ENCODE data around the gene CALHM6. TPM values are rescaled to one million over a fixed set of nuclear protein-coding genes. Genes with fewer than 3 reads are reported as not detected.

CALHM6 gene
- total and polyA plus RNA-seq, 2 experiments from 2014 or later = 1.7 TPM; not detected in 1

GRCh38 chr6:116459927-116460326 lies 1.2 kb upstream of the CALHM6 start:
- peaks cover 17% of the 10 kb centered on the region; the same call in 1 of the 2 replicates for H3K27me3 ChIP-seq (replicated peaks; ENCODE audit: insufficient read depth)
- in situ Hi-C loops (cut with MboI) = no loop called here

GRCh38 chr6:116461932-116462885 lies 1.0 kb downstream of the CALHM6 start:
- H3K4me2 ChIP-seq (ENCODE audit: unreplicated experiment) = peak overlapping the region; percentile 70
- 0 out of 2 replicates have a peak, but pooled peaks cover 6% of the 10 kb centered on the region for H3F3A ChIP-seq (ENCODE audit: insufficient read depth)
- no peaks in the 10 kb centered on the region for H4K20me1 ChIP-seq (ENCODE audit: insufficient read depth)
- H2AFZ ChIP-seq = peak overlapping the region; percentile 77
- H3K27me3 ChIP-seq (replicated peaks; ENCODE audit: insufficient read depth) = peaks cover 17% of the 10 kb centered on the region; the same call in 1 of the 2 replicates
- no peaks in the 10 kb centered on the region for H3K79me2 ChIP-seq (ENCODE audit: insufficient read depth)
- H3K4me3 ChIP-seq = peak overlapping the region; percentile 68
- TF ChIP-seq EZH2phosphoT487 (IDR thresholded peaks at IDR 0.05; ENCODE audit: insufficient read depth, low read depth) (no peak), EZH2 (IDR thresholded peaks at IDR 0.05; ENCODE audit: insufficient read depth, poor library complexity, severe bottlenecking) (no peak)
- no peaks in the 10 kb centered on the region for H3K9me2 ChIP-seq (ENCODE audit: insufficient read depth)
- 12 to 18% methylated on average over 50 to 84 of the region's 84 CpGs for WGBS, 2 experiments (ENCODE audit: low coverage in 1 of 2, low lambda C conversion rate in 2 of 2, missing lambda C conversion rate in 2 of 2)
- H3K27ac ChIP-seq = no peak overlapping the region
- DNase-seq = peak; percentile 76
- no peaks in the 10 kb centered on the region for H3K9me3 ChIP-seq (ENCODE audit: low read depth)
- H3K4me1 ChIP-seq (ENCODE audit: insufficient read depth) = no peaks in the 10 kb centered on the region
- H3K9ac ChIP-seq = peak overlapping the region; percentile 19; the same call in 1 of the 2 replicates
- H3K36me3 ChIP-seq (ENCODE audit: low read depth) = no peaks in the 10 kb centered on the region
- in situ Hi-C loops (cut with MboI) = no loop called here

More at GRCh38 chr6:116459927-116460326, 1.2 kb upstream of the CALHM6 start:
- Histone ChIP-seq H4K20me1 (ENCODE audit: insufficient read depth) (no peaks in the 10 kb centered on the region), H2AFZ (no peak overlapping the region), H3K9me3 (ENCODE audit: low read depth) (no peaks in the 10 kb centered on the region), H3F3A (ENCODE audit: insufficient read depth) (0 out of 2 replicates have a peak, but pooled peaks cover 6% of the 10 kb centered on the region), H3K27ac (no peak overlapping the region), H3K9me2 (ENCODE audit: insufficient read depth) (no peaks in the 10 kb centered on the region), H3K4me1 (ENCODE audit: insufficient read depth) (no peaks in the 10 kb centered on the region), H3K9ac (no peak overlapping the region), H3K4me3 (no peak overlapping the region), H3K4me2 (ENCODE audit: unreplicated experiment) (no peak overlapping the region), H3K36me3 (ENCODE audit: low read depth) (no peaks in the 10 kb centered on the region), H3K79me2 (ENCODE audit: insufficient read depth) (no peaks in the 10 kb centered on the region)
- DNase-seq = peak; percentile 8
- WGBS, 2 experiments (ENCODE audit: low coverage in 1 of 2, low lambda C conversion rate in 2 of 2, missing lambda C conversion rate in 2 of 2) = 87 to 88% methylated on average over 4 of the region's 4 CpGs
- TF ChIP-seq EZH2 (IDR thresholded peaks at IDR 0.05; ENCODE audit: insufficient read depth, poor library complexity, severe bottlenecking) (no peak), EZH2phosphoT487 (IDR thresholded peaks at IDR 0.05; ENCODE audit: insufficient read depth, low read depth) (no peak)

GRCh38 chr6:116463301-116463700 lies 2.1 kb downstream of the CALHM6 start:
- TF ChIP-seq EZH2phosphoT487 (IDR thresholded peaks at IDR 0.05; ENCODE audit: insufficient read depth, low read depth) = no peak
- peaks cover 17% of the 10 kb centered on the region; the same call in 1 of the 2 replicates for H3K27me3 ChIP-seq (replicated peaks; ENCODE audit: insufficient read depth)
- no peaks in the 10 kb centered on the region for H3K9me3 ChIP-seq (ENCODE audit: low read depth)
- no peaks in the 10 kb centered on the region for H3K36me3 ChIP-seq (ENCODE audit: low read depth)
- H3F3A ChIP-seq (ENCODE audit: insufficient read depth) = 0 out of 2 replicates have a peak, but pooled peaks cover 6% of the 10 kb centered on the region
- WGBS, 2 experiments (ENCODE audit: low coverage in 1 of 2, low lambda C conversion rate in 2 of 2, missing lambda C conversion rate in 2 of 2) = 87 to 92% methylated on average over 4 of the region's 4 CpGs
- DNase-seq = no peak
- no peaks in the 10 kb centered on the region for H3K4me1 ChIP-seq (ENCODE audit: insufficient read depth)
- H3K9ac ChIP-seq = no peak overlapping the region
- no peak overlapping the region for H3K4me3 ChIP-seq
- no peak overlapping the region for H2AFZ ChIP-seq
- H3K79me2 ChIP-seq (ENCODE audit: insufficient read depth) = no peaks in the 10 kb centered on the region
- no peaks in the 10 kb centered on the region for H3K9me2 ChIP-seq (ENCODE audit: insufficient read depth)
- no peak overlapping the region for H3K27ac ChIP-seq
- H4K20me1 ChIP-seq (ENCODE audit: insufficient read depth) = no peaks in the 10 kb centered on the region
- no peak overlapping the region for H3K4me2 ChIP-seq (ENCODE audit: unreplicated experiment)
- in situ Hi-C loops (cut with MboI) = no loop called here

- WGBS, 2 experiments (ENCODE audit: low coverage in 1 of 2, low lambda C conversion rate in 2 of 2, missing lambda C conversion rate in 2 of 2) = 95 to 98% methylated on average over 5 of the region's 5 CpGs
- Histone ChIP-seq H3K36me3 (ENCODE audit: low read depth) (no peaks in the 10 kb centered on the region), H3K9ac (no peak overlapping the region), H2AFZ (no peak overlapping the region), H3K4me2 (ENCODE audit: unreplicated experiment) (no peak overlapping the region), H3K4me1 (ENCODE audit: insufficient read depth) (no peaks in the 10 kb centered on the region), H3F3A (ENCODE audit: insufficient read depth) (0 out of 2 replicates have a peak, but pooled peaks cover 6% of the 10 kb centered on the region), H3K4me3 (no peak overlapping the region), H4K20me1 (ENCODE audit: insufficient read depth) (no peaks in the 10 kb centered on the region), H3K9me3 (ENCODE audit: low read depth) (no peaks in the 10 kb centered on the region), H3K27me3 (replicated peaks; ENCODE audit: insufficient read depth) (peaks cover 17% of the 10 kb centered on the region; the same call in 1 of the 2 replicates), H3K79me2 (ENCODE audit: insufficient read depth) (no peaks in the 10 kb centered on the region), H3K27ac (no peak overlapping the region), H3K9me2 (ENCODE audit: insufficient read depth) (no peaks in the 10 kb centered on the region)
- in situ Hi-C loops (cut with MboI) = no loop called here
- DNase-seq = no peak
- no peak for TF ChIP-seq EZH2phosphoT487 (IDR thresholded peaks at IDR 0.05; ENCODE audit: insufficient read depth, low read depth)
- TF ChIP-seq EZH2 (IDR thresholded peaks at IDR 0.05; ENCODE audit: insufficient read depth, poor library complexity, severe bottlenecking) = no peak
Observed at GRCh38 chr6:116465246-116465645, 4.1 kb downstream of the CALHM6 start.
